Kidney (tissue), 14 donors: ENCODE results near the gene COL6A2. TPM values are rescaled to one million over a fixed set of nuclear protein-coding genes. Genes with fewer than 3 reads are reported as not detected.
"Not testable (repeated sequence)": the region's sequence is repeated elsewhere in the genome, so short reads cannot be mapped to it uniquely, and the experiment has no call there.

Experiments
- DNase-seq, 5 donors: peaks; one replicate each; pipeline ENCODE4 v3.0.0-alpha.2; 2013 to 2020
- FAIRE-seq: peaks from 2 replicates; lab custom pipeline; 2012; peaks lifted over from hg19 to GRCh38; lab: Jason Lieb, UNC
- H3K27ac ChIP-seq, 2 donors: one replicate each; pipeline ENCODE4 v1.7.0; 2013; ENCODE audit warnings: low read depth in 2 of 2, low read length in 2 of 2, inconsistent platforms in 1 of 2
- H3K27me3 ChIP-seq: one replicate; pipeline ENCODE4 v1.7.1; 2013; ENCODE audit warnings: low read length, inconsistent platforms; ENCODE audit not compliant: control insufficient read depth, insufficient read depth
- H3K36me3 ChIP-seq, 3 donors: one replicate each; pipeline versions ENCODE4 v1.7.0 to v1.7.1; 2013; ENCODE audit warnings: low read length in 3 of 3, control low read depth in 1 of 3, inconsistent platforms in 1 of 3; ENCODE audit not compliant: insufficient read depth in 3 of 3, control insufficient read depth in 2 of 3
- H3K4me1 ChIP-seq, 3 donors: one replicate each; pipeline versions ENCODE4 v1.7.0 to v1.7.1; 2013; ENCODE audit warnings: low read length in 3 of 3, inconsistent platforms in 1 of 3, low read depth in 1 of 3; ENCODE audit not compliant: control insufficient read depth in 2 of 3, insufficient read depth in 2 of 3
- H3K4me3 ChIP-seq, 3 donors: one replicate each; pipeline versions ENCODE4 v1.7.0 to v1.8.1; 2013; ENCODE audit warnings: low read length in 3 of 3, control low read depth in 1 of 3, inconsistent platforms in 1 of 3
- H3K9ac ChIP-seq, 3 donors: one replicate each; pipeline versions ENCODE4 v1.7.0 to v1.7.1; 2013; ENCODE audit warnings: low read length in 3 of 3, control low read depth in 1 of 3, inconsistent platforms in 1 of 3
- H3K9me3 ChIP-seq, 3 donors: one replicate each; pipeline versions ENCODE4 v1.7.0 to v1.7.1; 2013; ENCODE audit warnings: low read length in 3 of 3, control low read depth in 1 of 3, inconsistent platforms in 1 of 3; ENCODE audit not compliant: control insufficient read depth in 2 of 3, insufficient read depth in 1 of 3
- intact Hi-C: fragments of 100-400 bp; cut with DNase I; formaldehyde crosslinking; loops from one replicate; pipeline ENCODE4 v1.11.1; 2022
- polyA plus RNA-seq: library from polyadenylated mRNA; stranded (reverse); fragments of 350-450 nt; fragmentation: Illumina TruSeq; extraction: RNeasy Lipid Tissue Mini Kit (QIAGEN cat#74804); gene quantifications from one replicate; pipeline ENCODE4 v1.2.3, GENCODE V29; 2014; ENCODE audit warnings: low read depth, low replicate concordance; ENCODE audit not compliant: insufficient read depth
- total RNA-seq: library from RNA; stranded (reverse); fragmentation: NEBNext Ultra II Directional; extraction: Animal tissue kit (Norgen Biotek cat#: 25700); gene quantifications from one replicate; pipeline ENCODE4 v1.2.1, GENCODE V29; 2021
- TF ChIP-seq, protein P1 (sequence below): IDR thresholded peaks from 3 replicates; pipeline ENCODE4 v1.5.1; 2012; ENCODE audit warnings: mild to moderate bottlenecking, moderate library complexity, borderline replicate concordance; ENCODE audit not compliant: insufficient read depth; ENCODE audit errors: extremely low read depth
- donor health status: control.
- donor health status: control.
- donor health status: control.
- donor health status: control.
- donor health status: control.
- donor health status: DM: yes; HTN: yes; CAD: no.
- donor health status: Normal renal cell carcinoma (clear cell type).

The COL6A2 gene
- total and polyA plus RNA-seq, 2 donors from 2014 or later, result 52.4 to 174 TPM

DNA sequence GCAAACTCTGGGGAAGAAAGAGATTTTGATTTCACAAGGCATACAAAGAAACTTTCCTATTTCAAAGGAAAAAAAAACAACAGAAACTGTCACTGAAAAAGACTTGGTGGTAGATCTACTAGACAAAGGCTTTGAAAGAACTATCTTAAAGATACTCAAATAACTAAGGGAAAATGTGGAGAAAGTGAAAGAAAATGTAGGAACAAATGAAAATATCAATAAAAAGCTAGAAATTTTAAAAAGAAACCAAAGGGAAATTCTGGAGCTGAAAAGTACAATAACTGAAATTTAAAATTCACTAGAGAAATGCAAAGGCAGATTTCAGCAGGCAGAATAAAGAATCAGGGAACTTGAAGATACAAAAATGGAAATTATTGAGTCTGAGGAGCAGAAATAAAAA lies 6.2 kb downstream of the COL6A2 start:
- TF ChIP-seq, protein P1, sequence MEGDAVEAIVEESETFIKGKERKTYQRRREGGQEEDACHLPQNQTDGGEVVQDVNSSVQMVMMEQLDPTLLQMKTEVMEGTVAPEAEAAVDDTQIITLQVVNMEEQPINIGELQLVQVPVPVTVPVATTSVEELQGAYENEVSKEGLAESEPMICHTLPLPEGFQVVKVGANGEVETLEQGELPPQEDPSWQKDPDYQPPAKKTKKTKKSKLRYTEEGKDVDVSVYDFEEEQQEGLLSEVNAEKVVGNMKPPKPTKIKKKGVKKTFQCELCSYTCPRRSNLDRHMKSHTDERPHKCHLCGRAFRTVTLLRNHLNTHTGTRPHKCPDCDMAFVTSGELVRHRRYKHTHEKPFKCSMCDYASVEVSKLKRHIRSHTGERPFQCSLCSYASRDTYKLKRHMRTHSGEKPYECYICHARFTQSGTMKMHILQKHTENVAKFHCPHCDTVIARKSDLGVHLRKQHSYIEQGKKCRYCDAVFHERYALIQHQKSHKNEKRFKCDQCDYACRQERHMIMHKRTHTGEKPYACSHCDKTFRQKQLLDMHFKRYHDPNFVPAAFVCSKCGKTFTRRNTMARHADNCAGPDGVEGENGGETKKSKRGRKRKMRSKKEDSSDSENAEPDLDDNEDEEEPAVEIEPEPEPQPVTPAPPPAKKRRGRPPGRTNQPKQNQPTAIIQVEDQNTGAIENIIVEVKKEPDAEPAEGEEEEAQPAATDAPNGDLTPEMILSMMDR, result no peak
- Histone ChIP-seq H3K36me3 (peaks cover 0 to 2% (median 0%) of the 10 kb centered on the region in 3 donors), H3K4me1 (no peaks in the 10 kb centered on the region), H3K9me3 (peaks cover 0 to 12% (median 5%) of the 10 kb centered on the region in 3 donors), H3K9ac (no peak overlapping the region), H3K27me3 (no peaks in the 10 kb centered on the region), H3K4me3 (no peak overlapping the region), H3K27ac (no peak overlapping the region)
- DNase-seq (no peak), FAIRE-seq (no peak)
- intact Hi-C loops, result loop anchor here (10.0 kb wide), 1 partner anchor 129 kb away; no protein-coding TSS in a partner anchor

DNA sequence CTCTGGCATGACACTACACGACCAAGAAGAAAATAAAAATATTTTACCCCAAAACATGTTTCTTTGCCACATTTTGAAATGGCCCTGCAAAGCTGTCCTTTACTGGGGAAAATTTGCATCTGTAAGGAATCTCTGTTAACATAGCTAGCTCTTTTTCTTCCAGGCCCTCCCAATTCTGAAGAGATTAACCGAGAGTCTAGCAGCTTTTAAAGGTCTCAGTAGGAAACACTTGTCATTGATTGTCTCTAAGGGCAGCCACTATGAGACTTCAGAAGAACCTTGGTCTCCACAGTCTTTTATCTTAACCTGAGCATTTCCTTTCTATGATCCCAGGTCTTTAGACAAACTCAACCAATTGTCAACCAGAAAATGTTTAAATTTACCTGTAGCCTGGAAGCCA lies 9.5 kb downstream of the COL6A2 start:
- H3K27ac ChIP-seq, H3K4me1 ChIP-seq, FAIRE-seq, H3K9me3 ChIP-seq, H3K27me3 ChIP-seq, H3K9ac ChIP-seq, DNase-seq, H3K36me3 ChIP-seq, H3K4me3 ChIP-seq: not testable (repeated sequence)
- intact Hi-C loops, result loop anchor here (10.0 kb wide), 1 partner anchor 133 kb away; no protein-coding TSS in a partner anchor

DNA sequence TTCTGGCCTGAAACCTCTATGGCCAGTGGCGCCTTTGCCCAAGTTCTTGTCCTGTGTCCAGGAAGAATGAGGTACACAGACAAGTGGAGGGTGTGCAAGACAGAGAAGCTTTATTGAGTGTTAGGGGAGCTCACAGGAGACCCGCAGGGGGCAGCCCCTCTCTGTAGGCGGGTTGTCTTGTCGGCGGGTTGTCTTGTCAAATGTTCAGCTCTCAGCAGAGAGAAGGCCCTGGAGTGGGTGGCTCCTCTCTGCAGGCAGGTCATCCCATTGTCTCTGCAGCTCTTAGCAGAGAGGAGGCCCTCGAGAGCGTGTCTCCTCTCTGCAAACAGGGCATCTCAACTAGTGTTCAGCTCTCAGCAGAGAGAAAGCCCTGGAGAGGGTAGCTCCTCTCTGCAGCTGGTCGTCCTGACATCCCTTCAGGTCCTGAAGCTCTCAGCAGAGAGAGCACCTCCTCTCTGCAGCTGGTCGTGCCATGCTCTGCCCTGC lies 11.0 kb downstream of the COL6A2 start:
- Histone ChIP-seq H3K9me3 (peaks cover 0 to 4% (median 3%) of the 10 kb centered on the region in 3 donors), H3K4me1 (no peaks in the 10 kb centered on the region), H3K27ac (no peak overlapping the region), H3K27me3 (no peaks in the 10 kb centered on the region), H3K9ac (no peak overlapping the region), H3K36me3 (peaks cover 0 to 2% (median 0%) of the 10 kb centered on the region in 3 donors), H3K4me3 (no peak overlapping the region)
- peak in 1 of 5 donors; percentile 29 for DNase-seq
- TF ChIP-seq, protein P1, result no peak
- intact Hi-C loops, result loop anchor here (10.0 kb wide), 1 partner anchor 134 kb away; no protein-coding TSS in a partner anchor
- FAIRE-seq, result no peak

DNA sequence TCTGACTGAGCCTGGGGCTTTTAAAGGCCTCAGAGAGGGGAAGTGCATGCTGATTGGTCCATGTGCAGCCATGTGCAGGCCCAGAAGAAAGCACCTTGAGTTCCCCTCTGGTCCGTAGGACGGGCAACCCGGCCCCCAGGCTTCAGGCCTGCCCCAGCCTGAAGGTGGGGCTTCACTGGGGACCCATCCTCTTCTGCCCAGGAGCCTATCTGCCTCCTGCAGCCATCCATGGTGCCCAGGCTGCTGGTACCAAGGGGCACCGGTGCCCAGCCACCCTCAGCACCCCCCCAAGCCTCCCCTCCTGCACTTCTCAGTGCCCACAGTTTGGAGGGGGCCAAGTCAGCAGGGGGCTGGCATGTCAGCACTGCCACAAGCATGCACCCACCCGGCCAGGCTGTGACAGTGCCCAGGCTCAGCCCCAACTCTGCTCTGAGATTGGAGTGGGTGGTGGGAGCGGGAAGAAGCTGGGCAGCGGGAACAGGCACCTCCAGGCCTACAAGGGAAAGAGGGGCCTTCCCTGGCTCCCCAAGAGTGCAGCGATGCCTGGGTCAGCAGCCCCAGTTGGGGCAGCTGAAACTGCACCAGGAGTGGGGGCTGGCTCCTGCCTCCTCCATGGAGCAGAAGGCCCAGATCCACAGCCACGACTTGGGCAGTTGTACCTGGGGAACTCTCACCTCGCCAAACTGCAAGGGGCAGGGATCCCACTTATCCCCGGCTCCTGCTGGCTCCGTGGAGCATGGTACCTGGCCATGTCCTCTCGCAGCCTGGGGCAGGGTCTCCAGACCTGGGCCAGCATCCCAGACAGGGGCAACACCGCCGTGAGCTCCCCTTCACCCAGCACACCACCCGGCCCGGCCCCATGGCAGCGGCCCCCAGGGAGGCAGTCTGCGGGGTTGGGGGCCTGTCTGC lies 11.7 kb downstream of the COL6A2 start:
- intact Hi-C loops, result loop anchor here (10.0 kb wide), 1 partner anchor 135 kb away; no protein-coding TSS in a partner anchor
- FAIRE-seq, result no peak
- no peak overlapping the region for H3K27ac ChIP-seq

More for the DNA sequence above, 11.7 kb downstream of the COL6A2 start:
- H3K4me1 ChIP-seq, result no peaks in the 10 kb centered on the region
- H3K27me3 ChIP-seq, result no peaks in the 10 kb centered on the region
- TF ChIP-seq, protein P1, result no peak
- no peak overlapping the region for H3K9ac ChIP-seq
- peaks cover 0 to 4% (median 3%) of the 10 kb centered on the region in 3 donors for H3K9me3 ChIP-seq
- peak in 2 of 5 donors; percentile 28 to 59 for DNase-seq
- H3K4me3 ChIP-seq, result no peak overlapping the region
- peaks cover 0 to 2% (median 0%) of the 10 kb centered on the region in 3 donors for H3K36me3 ChIP-seq
